ENCODE results near the gene ZNF398.
A peak's percentile ranks its signal among the peaks of the same experiment; 100 is the strongest.

Gene ZNF398

GRCh38 chr7:149150981-149151380 lies 3.7 kb downstream of the ZNF398 start:
- DNase-seq, result no peak

DNA sequence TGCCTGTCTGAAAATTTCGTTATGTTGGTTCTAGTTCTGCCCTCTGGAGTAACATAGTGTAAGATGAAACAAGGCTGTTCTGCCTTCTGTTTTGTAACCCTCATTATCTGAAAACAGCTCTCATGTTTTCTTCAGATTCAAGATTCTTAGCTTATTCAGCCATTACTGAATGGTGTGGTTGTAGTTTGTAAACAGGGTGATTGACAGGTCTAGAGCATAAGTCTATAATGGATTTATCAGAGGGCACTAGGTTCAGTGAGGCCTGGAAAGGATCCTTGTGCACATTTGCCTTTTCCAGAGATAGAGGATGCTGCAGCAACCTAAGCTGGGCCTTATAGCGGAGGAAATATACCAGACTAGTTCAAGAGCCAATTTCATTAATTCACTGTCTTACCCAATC lies 6.1 kb downstream of the ZNF398 start:
- no peak for DNase-seq

- DNase-seq, result no peak
Observed at GRCh38 chr7:149154056-149154455, 6.8 kb downstream of the ZNF398 start.

- no peak for DNase-seq
Observed at GRCh38 chr7:149156898-149157297, 9.6 kb downstream of the ZNF398 start.

- no peak for DNase-seq
Observed at GRCh38 chr7:149161241-149161848, 14.1 kb downstream of the ZNF398 start.

- DNase-seq, result no peak
Observed at GRCh38 chr7:149166142-149166541, 18.9 kb downstream of the ZNF398 start.

- DNase-seq, result no peak
Observed at GRCh38 chr7:149166630-149167352, 19.5 kb downstream of the ZNF398 start.

- DNase-seq, result no peak
Observed at GRCh38 chr7:149171892-149172533, 24.8 kb downstream of the ZNF398 start.

DNA sequence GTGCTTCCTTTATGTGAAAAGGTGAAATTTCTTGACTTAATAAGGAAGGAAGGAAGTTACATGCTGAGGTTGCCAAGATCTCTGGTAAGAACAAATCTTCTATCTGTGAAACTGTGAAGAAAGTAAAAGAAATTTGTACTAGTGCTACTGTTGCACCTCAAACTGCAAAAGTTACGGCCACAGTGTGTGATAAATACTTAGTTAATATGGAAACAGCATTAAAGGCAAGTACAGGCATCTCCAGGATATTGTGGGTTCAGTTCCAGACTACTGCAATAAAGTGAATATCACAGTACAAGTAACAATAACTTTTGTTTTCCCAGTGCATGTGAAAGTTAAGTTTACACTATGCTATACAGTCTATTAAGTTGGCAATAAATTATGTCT lies 25.3 kb downstream of the ZNF398 start:
- DNase-seq, result no peak

GRCh38 chr7:149175150-149175549 lies 27.9 kb downstream of the ZNF398 start:
- DNase-seq, result no peak

GRCh38 chr7:149179241-149179640 lies 32.0 kb downstream of the ZNF398 start:
- DNase-seq, result no peak

DNA sequence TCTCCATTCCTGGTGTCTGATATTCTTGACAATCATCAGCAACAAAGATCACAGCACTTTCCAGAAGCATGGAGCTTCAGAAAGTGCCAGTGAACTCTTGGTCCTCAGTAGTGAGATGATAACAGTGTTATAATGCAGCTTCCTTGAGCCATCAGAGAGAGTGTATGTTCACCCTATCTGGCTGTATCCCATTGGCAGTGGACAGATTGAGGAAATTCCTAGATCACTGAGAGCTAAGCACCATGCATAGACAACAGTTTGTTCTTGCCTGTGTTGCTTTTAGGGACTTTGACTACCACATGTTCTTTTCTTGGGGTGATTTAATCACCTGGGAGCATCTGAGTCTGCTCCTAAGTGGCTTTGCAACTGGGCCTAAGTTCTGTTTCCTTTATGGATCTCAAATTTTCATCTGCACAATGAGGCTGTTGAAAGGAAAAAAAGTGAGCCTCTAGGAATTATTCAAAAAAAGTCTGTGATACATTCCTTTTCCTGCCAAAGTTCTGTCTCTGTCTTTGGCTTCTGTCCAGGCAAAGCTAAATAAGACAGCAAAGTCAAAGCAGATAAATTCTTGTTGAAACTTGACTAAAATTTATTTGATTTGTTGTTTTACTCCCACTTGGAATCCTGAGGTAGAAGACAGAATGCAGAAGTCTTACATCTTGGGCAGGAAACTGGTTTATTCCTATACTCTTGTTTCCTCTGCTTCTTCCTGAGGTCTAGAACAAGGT lies 33.6 kb downstream of the ZNF398 start:
- no peak for DNase-seq

- DNase-seq, result no peak
Observed at GRCh38 chr7:149181450-149181790, 34.2 kb downstream of the ZNF398 start.

GRCh38 chr7:149184274-149184673 lies 37.0 kb downstream of the ZNF398 start:
- no peak for DNase-seq

- DNase-seq, result no peak
Observed at GRCh38 chr7:149188213-149188612, 41.0 kb downstream of the ZNF398 start.

- no peak for DNase-seq
Observed at GRCh38 chr7:149188637-149189259, 41.5 kb downstream of the ZNF398 start.

- DNase-seq, result no peak
Observed at GRCh38 chr7:149191851-149192250, 44.6 kb downstream of the ZNF398 start.

GRCh38 chr7:149194799-149195179 lies 47.5 kb downstream of the ZNF398 start:
- DNase-seq, result no peak

- peak; percentile 90 for DNase-seq
Observed at GRCh38 chr7:149195180-149196150, 48.2 kb downstream of the ZNF398 start, which contains the start of gene ZNF282. Gene ZNF282 (plus strand): TSS chr7:149195546. CDS start chr7:149195590, 44 bp downstream.

- peak; percentile 4 for DNase-seq
Observed at GRCh38 chr7:149196151-149196704, 49.0 kb downstream of the ZNF398 start.

- no peak for DNase-seq
Observed at GRCh38 chr7:149196705-149197171, 49.5 kb downstream of the ZNF398 start.

Measured in NCI-H345 (cell line).